B cell (primary cell): Measurements from ENCODE around the gene ITGA3. TPM values are rescaled to one million over a fixed set of nuclear protein-coding genes. Genes with fewer than 3 reads are reported as not detected.

Experiments
- ATAC-seq: fragments of 200-7000 bp; cut with Tn5 transposase; one replicate; pipeline ENCODE4 v1.10.0; 2021; ENCODE audit warnings: low read depth, mild to moderate bottlenecking, moderate number of reproducible peaks, moderate library complexity
- CTCF ChIA-PET: fragments of 350-600 bp; sonication (Branson Sonifier 250); formaldehyde crosslinking; loops from one replicate; lab custom pipeline; 2021; ENCODE audit warnings: antibody characterized with exemption, inconsistent platforms; lab: Charles Lee
- POLR2A ChIA-PET: fragments of 350-600 bp; sonication (Branson Sonifier 250); formaldehyde crosslinking; loops from one replicate; lab custom pipeline; 2021; ENCODE audit warnings: antibody characterized with exemption; lab: Charles Lee
- DNase-seq: peaks from one replicate; pipeline ENCODE4 v3.0.0; 2013
- H2AFZ ChIP-seq: 2 replicates; pipeline ENCODE4 v1.6.1; 2012; ENCODE audit warnings: mild to moderate bottlenecking, low read depth, low read length; ENCODE audit not compliant: insufficient read depth, poor library complexity, severe bottlenecking
- H3K27ac ChIP-seq, 2 donors: 1 replicate in 1 of 2; 2 replicates in 1 of 2; pipeline ENCODE4 v1.5.1; 2012 to 2013; ENCODE audit warnings: low read length in 2 of 2, mild to moderate bottlenecking in 2 of 2, moderate library complexity in 1 of 2
- H3K27me3 ChIP-seq, 4 experiments: fragments of 200-600 bp in 1 of 4; sonication (generic) in 1 of 4; replicated peaks in 1 of 4; 1 replicate in 2 of 4; 2 replicates in 2 of 4; pipeline versions ENCODE4 v1.6.1 to v1.7.0; 2013 to 2016; ENCODE audit warnings: low read length in 3 of 4, mild to moderate bottlenecking in 2 of 4, mixed read lengths in 1 of 4, moderate library complexity in 1 of 4; ENCODE audit not compliant: insufficient read depth in 4 of 4, control insufficient read depth in 3 of 4; ENCODE audit errors: control extremely low read depth in 1 of 4
- H3K36me3 ChIP-seq, 2 experiments: replicated peaks in 1 of 2; 1 replicate in 1 of 2; 2 replicates in 1 of 2; pipeline versions ENCODE4 v1.6.1 to v1.7.1; 2013; ENCODE audit warnings: low read length in 1 of 2; ENCODE audit not compliant: insufficient read depth in 2 of 2, control insufficient read depth in 1 of 2; ENCODE audit errors: control extremely low read depth in 1 of 2, extremely low read depth in 1 of 2
- H3K4me1 ChIP-seq, 2 donors: fragments of 200-600 bp in 1 of 2; sonication (generic) in 1 of 2; 1 replicate in 1 of 2; 2 replicates in 1 of 2; pipeline versions ENCODE4 v1.5.1 to v1.6.1; 2013 to 2017; ENCODE audit warnings: low read length in 2 of 2; ENCODE audit not compliant: control insufficient read depth in 2 of 2, insufficient read depth in 2 of 2
- H3K4me2 ChIP-seq: replicated peaks from 2 replicates; pipeline ENCODE3; 2012; ENCODE audit warnings: mild to moderate bottlenecking, low read depth, low read length; ENCODE audit not compliant: poor library complexity, severe bottlenecking
- H3K4me3 ChIP-seq, 5 experiments: fragments of 200-600 bp in 1 of 5; sonication (generic) in 1 of 5; 1 replicate in 3 of 5; 2 replicates in 2 of 5; pipeline versions ENCODE4 v1.5.1 to v1.7.0; 2011 to 2016; ENCODE audit warnings: low read length in 4 of 5, mild to moderate bottlenecking in 4 of 5, low read depth in 2 of 5, control low read depth in 1 of 5, moderate library complexity in 1 of 5; ENCODE audit not compliant: insufficient read depth in 1 of 5; ENCODE audit errors: control extremely low read depth in 1 of 5, extremely low read depth in 1 of 5
- H3K79me2 ChIP-seq: fragments of 200-600 bp; sonication (generic); one replicate; pipeline ENCODE4 v1.6.0; 2016; ENCODE audit warnings: low read length; ENCODE audit not compliant: control insufficient read depth, insufficient read depth
- H3K9ac ChIP-seq: fragments of 200-600 bp; sonication (generic); 2 replicates; pipeline ENCODE4 v1.6.1; 2017; ENCODE audit warnings: mild to moderate bottlenecking, low read length, moderate library complexity
- H3K9me3 ChIP-seq, 3 donors: one replicate each; pipeline versions ENCODE4 v1.6.1 to v1.7.1; 2013; ENCODE audit warnings: low read length in 2 of 3; ENCODE audit not compliant: control insufficient read depth in 2 of 3, insufficient read depth in 1 of 3; ENCODE audit errors: control extremely low read depth in 1 of 3
- H4K20me1 ChIP-seq: 2 replicates; pipeline ENCODE4 v1.6.0; 2012; ENCODE audit warnings: mild to moderate bottlenecking, low read length; ENCODE audit not compliant: insufficient read depth, control insufficient read depth, poor library complexity, severe bottlenecking
- H3K27ac Mint-ChIP-seq: one replicate; pipeline ENCODE4 v1.8.0; 2021; ENCODE audit warnings: mixed read lengths
- H3K27me3 Mint-ChIP-seq: one replicate; pipeline ENCODE4 v1.8.0; 2021; ENCODE audit warnings: mixed read lengths
- H3K4me1 Mint-ChIP-seq: one replicate; pipeline ENCODE4 v1.8.0; 2021; ENCODE audit warnings: mixed read lengths
- H3K4me3 Mint-ChIP-seq: one replicate; pipeline ENCODE4 v1.8.0; 2021; ENCODE audit warnings: mixed read lengths
- H3K9me3 Mint-ChIP-seq: one replicate; pipeline ENCODE4 v1.8.0; 2022; ENCODE audit warnings: mixed read lengths; ENCODE audit not compliant: insufficient read depth
- CTCF ChIP-seq: fragments of 200-600 bp; IDR thresholded peaks from one replicate; pipeline ENCODE4 v1.8.0; 2022; ENCODE audit warnings: antibody characterized with exemption, mild to moderate bottlenecking
- EZH2 ChIP-seq: IDR thresholded peaks from 2 replicates; pipeline ENCODE4 v1.6.1; 2012; ENCODE audit warnings: borderline replicate concordance, low read depth, mild to moderate bottlenecking, moderate library complexity, low read length; ENCODE audit not compliant: insufficient read depth, poor library complexity, severe bottlenecking
- WGBS: methylation state at CpG from one replicate; pipeline ENCODE4 v1.1.5; 2013; ENCODE audit warnings: missing lambda C conversion rate; ENCODE audit not compliant: insufficient coverage; 5-methylcytosine and 5-hydroxymethylcytosine counted together
- intact Hi-C: fragments of 100-400 bp; cut with micrococcal nuclease; formaldehyde crosslinking; loops from one replicate; pipeline ENCODE4 v1.10.0; 2022
- polyA plus RNA-seq: library from polyadenylated mRNA; depleted of rRNA; stranded (reverse); fragments of >200 nt; gene quantifications from 2 replicates; pipeline ENCODE4 v1.2.3, GENCODE V29; 2012
- total RNA-seq, 2 donors: library from RNA; stranded (reverse); fragments of 120-200 nt in 1 of 2; gene quantifications; 1 replicate in 1 of 2; 2 replicates in 1 of 2; pipeline versions ENCODE4 v1.2.3 to v1.2.4, GENCODE V29; 2013 to 2022

Gene ITGA3
- total and polyA plus RNA-seq, 2 donors (not counting 1 experiment from before 2014, with no cell fraction given), result 11.9 to 13.3 TPM

- no peaks in the 10 kb centered on the region for H3K9me3 ChIP-seq
- H3K4me1 ChIP-seq, result no peaks in the 10 kb centered on the region
- no peaks in the 10 kb centered on the region for H3K9me3 Mint-ChIP-seq
- H2AFZ ChIP-seq, result no peak overlapping the region
- DNase-seq, result no peak
- CTCF ChIA-PET, result interaction anchor here (1.9 kb wide), 1 partner anchor 9 kb away, joined by 9 read pairs; no protein-coding TSS in a partner anchor
- H3K9ac ChIP-seq, result no peak overlapping the region
- ATAC-seq, result no peak
- no peaks in the 10 kb centered on the region for H3K27me3 Mint-ChIP-seq
- H3K79me2 ChIP-seq, result no peaks in the 10 kb centered on the region
- H3K36me3 ChIP-seq, result peaks cover 0 to 62% of the 10 kb centered on the region in 2 experiments
- H3K27ac ChIP-seq, result no peak overlapping the region
- H3K4me3 Mint-ChIP-seq, result no peak overlapping the region
- no peak overlapping the region for H3K27ac Mint-ChIP-seq
- H3K4me3 ChIP-seq, result no peak overlapping the region
- H3K27me3 ChIP-seq, result no peaks in the 10 kb centered on the region
- intact Hi-C loops, result no loop called here
- TF ChIP-seq EZH2 (no peak), CTCF (no peak)
- no peak overlapping the region for H3K4me2 ChIP-seq
- 93% methylated on average over 9 of the region's 15 CpGs for WGBS
- H3K4me1 Mint-ChIP-seq, result peaks cover 2% of the 10 kb centered on the region
- POLR2A ChIA-PET, result no interaction called here
- peaks cover 19% of the 10 kb centered on the region for H4K20me1 ChIP-seq
Measured at GRCh38 chr17:50102164-50102991, 46.5 kb downstream of the ITGA3 start.

- no peak overlapping the region for H3K9ac ChIP-seq
- H3K27ac ChIP-seq, result no peak overlapping the region
- Mint-ChIP-seq H3K27me3 (no peaks in the 10 kb centered on the region), H3K9me3 (no peaks in the 10 kb centered on the region), H3K4me1 (peaks cover 2% of the 10 kb centered on the region), H3K27ac (no peak overlapping the region), H3K4me3 (no peak overlapping the region)
- ATAC-seq (no peak), DNase-seq (no peak)
- peaks cover 0 to 62% of the 10 kb centered on the region in 2 experiments for H3K36me3 ChIP-seq
- no peak overlapping the region for H3K4me2 ChIP-seq
- H3K27me3 ChIP-seq, result no peaks in the 10 kb centered on the region
- no peaks in the 10 kb centered on the region for H3K9me3 ChIP-seq
- no peak for TF ChIP-seq EZH2
- TF ChIP-seq CTCF, result no peak
- no peak overlapping the region for H3K4me3 ChIP-seq
- POLR2A ChIA-PET, result no interaction called here
- no peaks in the 10 kb centered on the region for H3K79me2 ChIP-seq
- H4K20me1 ChIP-seq, result peaks cover 19% of the 10 kb centered on the region
- intact Hi-C loops, result no loop called here
- 83% methylated on average over 1 of the region's 2 CpGs for WGBS
- CTCF ChIA-PET, result interaction anchor here (1.9 kb wide), 1 partner anchor 9 kb away, joined by 9 read pairs; no protein-coding TSS in a partner anchor
- no peaks in the 10 kb centered on the region for H3K4me1 ChIP-seq
- no peak overlapping the region for H2AFZ ChIP-seq
Measured at GRCh38 chr17:50103252-50103651, 47.3 kb downstream of the ITGA3 start.
